ENCODE data around the gene PHF20.
"Not testable (repeated sequence)": the region's sequence is repeated elsewhere in the genome, so short reads cannot be mapped to it uniquely, and the experiment has no call there.

PHF20 gene

GRCh38 chr20:35771689-35772562, at the start of gene PHF20:
TSS of gene PHF20 (plus strand) at chr20:35772015. CDS start at chr20:35801523, 29,508 bp downstream.
- in situ Hi-C loops (cut with HindIII; ENCODE audit: low sequenced_read_pairs) = loop anchor here (5.0 kb wide), 1 partner anchor 70 kb away; no protein-coding TSS in a partner anchor

GRCh38 chr20:35723275-35723639, 48.6 kb upstream of the PHF20 start:
- in situ Hi-C loops (cut with HindIII; ENCODE audit: low sequenced_read_pairs) = not testable (repeated sequence)

- in situ Hi-C loops (cut with HindIII; ENCODE audit: low sequenced_read_pairs) = not testable (repeated sequence)
These were observed 48.0 kb upstream of the PHF20 start for GRCh38 chr20:35723652-35724320.

- in situ Hi-C loops (cut with HindIII; ENCODE audit: low sequenced_read_pairs) = no loop called here
These were observed 47.2 kb upstream of the PHF20 start for GRCh38 chr20:35724321-35725230.

GRCh38 chr20:35726842-35727711, 44.7 kb upstream of the PHF20 start:
- in situ Hi-C loops (cut with HindIII; ENCODE audit: low sequenced_read_pairs) = no loop called here

GRCh38 chr20:35729283-35729807, 42.5 kb upstream of the PHF20 start:
- in situ Hi-C loops (cut with HindIII; ENCODE audit: low sequenced_read_pairs) = no loop called here

- in situ Hi-C loops (cut with HindIII; ENCODE audit: low sequenced_read_pairs) = no loop called here
These were observed 41.8 kb upstream of the PHF20 start for GRCh38 chr20:35729836-35730582.

- in situ Hi-C loops (cut with HindIII; ENCODE audit: low sequenced_read_pairs) = no loop called here
These were observed 41.0 kb upstream of the PHF20 start for GRCh38 chr20:35730583-35731468.

- in situ Hi-C loops (cut with HindIII; ENCODE audit: low sequenced_read_pairs) = no loop called here
These were observed 40.4 kb upstream of the PHF20 start for GRCh38 chr20:35731469-35731788.

- in situ Hi-C loops (cut with HindIII; ENCODE audit: low sequenced_read_pairs) = no loop called here
These were observed 39.8 kb upstream of the PHF20 start for GRCh38 chr20:35731862-35732643.

GRCh38 chr20:35732644-35732982, 39.2 kb upstream of the PHF20 start:
- in situ Hi-C loops (cut with HindIII; ENCODE audit: low sequenced_read_pairs) = no loop called here

- in situ Hi-C loops (cut with HindIII; ENCODE audit: low sequenced_read_pairs) = no loop called here
These were observed 37.4 kb upstream of the PHF20 start for GRCh38 chr20:35734374-35734773.

GRCh38 chr20:35734777-35735649, 36.8 kb upstream of the PHF20 start:
- in situ Hi-C loops (cut with HindIII; ENCODE audit: low sequenced_read_pairs) = no loop called here

GRCh38 chr20:35735826-35736470, 35.9 kb upstream of the PHF20 start:
- in situ Hi-C loops (cut with HindIII; ENCODE audit: low sequenced_read_pairs) = no loop called here

- in situ Hi-C loops (cut with HindIII; ENCODE audit: low sequenced_read_pairs) = no loop called here
These were observed 33.9 kb upstream of the PHF20 start for GRCh38 chr20:35737865-35738333.
